GM21723 (cell line): Measurements from ENCODE around the gene PRICKLE2.

Source experiments
- ATAC-seq: cut with Tn5 transposase; IDR thresholded peaks from one replicate; pipeline ENCODE4 v1.9.1; 2021; ENCODE audit warnings: mild to moderate bottlenecking, moderate library complexity; ENCODE audit not compliant: unreplicated experiment

The PRICKLE2 gene

DNA sequence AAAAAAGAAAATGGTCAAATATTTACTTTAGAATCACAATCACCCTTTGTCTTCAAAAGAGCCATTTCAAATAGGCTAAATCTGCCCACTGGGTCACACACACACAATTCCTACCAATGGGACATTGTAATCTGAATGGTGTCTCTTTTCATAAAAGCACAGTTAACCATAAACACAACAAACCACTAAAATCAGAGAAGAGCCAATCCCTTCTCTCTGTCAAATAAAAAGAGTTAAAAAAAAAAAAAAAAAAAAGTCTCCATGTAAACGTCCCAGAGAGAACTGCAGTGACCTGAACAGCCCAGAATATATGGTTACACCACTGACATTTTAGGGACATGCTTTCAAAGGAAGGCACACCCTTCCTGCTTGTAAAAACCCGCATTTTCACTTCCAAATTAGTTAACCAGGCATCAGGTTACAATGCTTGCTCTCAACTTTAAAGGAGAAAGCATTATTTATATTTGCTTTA is 63.7 kb downstream of the PRICKLE2 start:
- no peak for ATAC-seq

DNA sequence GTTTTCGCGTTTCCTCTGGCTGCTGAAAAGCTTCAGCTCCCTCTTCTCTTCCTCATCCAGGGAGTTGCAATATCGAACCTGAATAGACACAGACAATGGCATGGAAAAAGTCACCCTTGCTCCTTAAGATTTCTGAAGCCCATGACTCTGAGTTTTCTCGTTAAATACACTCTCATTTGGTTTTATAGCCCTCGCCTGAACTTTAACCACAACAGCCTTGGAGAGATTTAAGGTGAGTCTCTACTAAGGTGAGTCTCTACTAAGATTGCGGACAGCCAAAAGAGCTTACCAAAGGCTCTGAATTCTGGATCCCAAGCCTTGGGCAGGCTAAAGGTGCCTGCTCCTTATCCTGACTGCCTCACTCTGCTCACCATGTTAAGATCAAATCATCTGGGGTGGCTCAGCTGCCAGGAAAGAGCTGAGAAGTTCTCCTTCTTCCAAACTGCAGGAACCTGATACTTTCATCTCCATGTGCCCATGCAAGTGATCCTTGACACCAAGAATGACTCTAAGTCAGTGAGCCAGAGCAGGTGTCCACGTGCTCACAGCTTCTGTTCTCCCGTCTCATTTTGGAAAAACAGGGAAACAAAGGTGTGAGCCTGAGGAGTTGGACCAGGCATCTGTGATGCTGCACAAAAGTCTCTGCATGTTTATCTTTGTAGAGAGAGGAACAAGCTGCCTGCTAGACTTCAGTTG is 65.1 kb downstream of the PRICKLE2 start:
- ATAC-seq, result no peak

DNA sequence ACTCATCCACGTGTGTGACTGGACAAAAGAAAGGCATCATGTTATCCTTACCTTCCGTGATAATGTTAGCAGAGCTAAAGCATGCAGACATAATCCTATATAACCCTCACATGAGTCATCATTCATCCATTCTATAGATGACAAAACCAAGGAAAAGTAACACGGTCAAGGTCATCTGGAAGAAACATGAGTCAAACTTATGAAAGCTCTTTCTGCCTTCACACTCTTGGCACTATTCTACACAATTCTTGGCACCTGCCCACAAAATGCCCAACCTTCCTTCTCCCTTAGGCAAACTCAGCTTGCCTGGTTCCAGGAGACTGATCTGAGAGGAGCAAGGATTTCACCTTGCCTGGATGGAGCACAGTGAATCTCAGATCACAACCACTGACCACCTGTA is 66.9 kb downstream of the PRICKLE2 start:
- no peak for ATAC-seq

DNA sequence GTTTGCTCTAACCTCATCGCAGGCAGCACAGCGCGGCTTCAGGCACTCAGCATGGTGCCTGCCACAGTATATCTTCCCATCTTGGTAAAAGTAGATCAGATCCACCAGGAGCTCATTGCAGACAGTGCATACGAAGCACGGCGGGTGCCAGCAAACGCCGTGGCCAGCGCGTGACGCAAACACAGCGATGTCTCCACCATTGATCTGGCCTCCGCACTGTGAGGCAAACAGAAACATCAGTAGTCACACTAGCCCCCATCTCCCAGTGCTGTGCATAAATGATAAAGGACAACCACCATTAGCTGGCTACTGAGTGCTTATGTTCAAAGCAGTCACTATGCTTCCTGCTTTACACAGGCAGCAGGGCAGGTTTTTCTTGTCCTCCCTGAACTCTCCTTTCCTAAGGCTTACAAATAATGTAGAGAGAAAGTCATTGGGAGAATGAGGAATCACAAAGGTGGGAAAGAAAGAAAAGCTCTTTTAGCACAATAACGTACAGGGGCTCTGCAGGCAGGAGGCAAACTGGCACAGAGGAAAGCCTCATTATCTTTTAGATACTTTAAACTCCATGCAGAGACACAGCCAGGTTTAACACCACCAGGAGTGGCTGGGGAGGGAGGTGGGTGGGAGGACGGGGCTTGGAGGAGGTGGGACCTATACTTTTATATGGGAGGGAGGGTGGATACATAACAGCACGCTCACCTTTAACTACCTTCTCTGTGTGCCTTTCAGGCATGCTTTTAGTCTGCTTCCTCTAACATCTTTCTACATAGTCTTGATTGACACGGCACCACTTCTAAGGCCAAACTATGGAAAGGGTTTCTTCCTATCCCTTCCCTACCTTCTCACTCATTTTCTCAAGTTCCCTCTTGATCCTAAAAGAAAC is 67.9 kb downstream of the PRICKLE2 start:
- no peak for ATAC-seq

DNA sequence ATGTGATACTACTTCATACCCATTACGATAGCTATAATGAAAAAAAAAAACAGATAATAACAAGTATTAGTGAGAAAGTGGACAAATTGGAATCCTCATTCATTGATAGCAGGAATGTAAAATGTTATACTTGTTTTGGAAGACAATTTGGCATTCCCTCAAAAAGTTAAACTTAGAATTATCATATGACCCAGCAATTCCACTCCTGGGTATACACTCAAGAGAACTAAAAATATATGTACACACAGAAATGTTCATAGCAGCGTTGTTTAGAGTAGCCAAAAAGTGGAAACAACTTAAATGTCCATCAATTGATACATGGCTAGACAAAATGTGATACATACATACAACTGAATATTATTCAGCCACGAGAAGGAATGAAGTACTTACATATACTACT is 69.9 kb downstream of the PRICKLE2 start:
- ATAC-seq, result no peak

DNA sequence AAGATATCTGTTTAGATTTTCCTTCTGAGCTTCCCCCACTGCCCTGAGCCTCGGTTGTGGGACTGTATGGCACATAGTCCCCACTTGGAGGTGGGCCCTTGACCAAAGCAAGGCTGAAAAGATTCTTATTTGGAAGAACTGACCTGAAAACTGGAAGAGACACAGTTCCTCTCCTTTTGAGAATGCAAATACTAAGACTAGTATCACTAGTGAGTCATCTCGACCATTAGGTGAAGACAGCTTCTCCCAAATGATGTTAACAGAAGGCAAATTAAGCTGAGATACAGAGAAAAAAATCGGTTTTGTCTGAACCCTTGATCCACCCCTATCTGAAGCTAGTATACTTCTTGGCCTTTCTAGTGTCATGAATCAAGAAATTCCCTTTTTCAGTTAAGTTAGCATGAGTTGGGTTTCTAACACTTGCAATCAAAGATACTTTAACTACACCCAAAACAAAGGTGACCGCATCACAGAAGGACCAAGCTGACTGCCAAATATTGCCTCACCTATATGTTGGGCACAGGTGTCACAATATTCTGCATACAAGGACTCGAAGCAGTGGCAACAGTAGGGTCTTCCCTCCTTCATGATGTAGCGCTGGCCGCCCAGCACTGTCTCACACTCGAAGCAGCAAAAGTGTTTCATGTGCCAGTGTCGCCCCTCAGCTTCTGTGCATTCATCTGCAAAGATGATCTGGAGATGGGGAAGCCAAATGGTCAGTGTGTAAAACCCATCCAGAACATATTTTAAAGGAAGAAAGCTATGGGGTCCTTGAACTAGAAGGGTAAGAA is 72.4 kb downstream of the PRICKLE2 start:
- no peak for ATAC-seq

DNA sequence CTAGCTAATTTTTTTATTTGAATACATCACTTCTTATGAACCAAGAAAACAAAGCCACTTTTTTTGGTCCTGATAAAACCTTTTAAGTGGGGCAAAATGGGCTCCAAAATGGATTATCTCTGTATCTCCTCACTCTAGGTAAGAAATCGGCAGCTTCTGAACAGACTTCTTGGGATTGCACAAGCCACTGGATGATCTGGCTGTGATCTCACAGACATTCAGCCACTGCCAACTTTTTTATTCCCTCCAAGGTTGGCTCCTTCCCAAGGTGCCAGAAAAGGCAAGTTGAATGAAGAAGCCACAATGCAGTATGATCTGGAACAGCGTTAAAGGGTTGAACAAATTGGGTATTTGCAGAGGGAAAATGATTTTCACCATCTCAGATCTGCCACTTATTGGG is 73.2 kb downstream of the PRICKLE2 start:
- ATAC-seq, result no peak

DNA sequence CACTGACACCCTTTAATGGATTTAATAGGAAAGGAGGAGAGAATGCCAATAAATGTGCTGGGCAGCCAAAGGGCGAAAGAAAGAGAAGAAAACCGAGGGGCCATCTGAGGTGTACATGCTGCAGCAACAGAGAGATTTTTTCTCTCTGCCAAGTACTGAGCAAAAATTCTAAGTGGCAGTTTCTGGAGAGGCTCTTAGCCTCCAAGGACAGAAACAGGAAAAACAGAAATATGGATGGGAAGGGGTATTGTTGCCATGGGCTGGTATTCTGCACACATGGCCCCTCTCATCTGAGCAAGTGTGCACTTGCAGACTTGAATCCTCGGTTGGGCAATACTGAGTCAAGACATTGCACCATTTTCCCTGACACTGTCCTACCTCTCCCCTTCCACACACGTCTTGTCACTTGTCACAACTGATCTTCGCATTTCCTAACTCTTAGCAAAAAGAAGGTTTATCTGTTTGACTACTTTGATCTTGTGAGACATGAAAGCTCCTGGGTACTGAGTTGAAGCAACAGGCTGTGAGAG is 73.9 kb downstream of the PRICKLE2 start:
- no peak for ATAC-seq

DNA sequence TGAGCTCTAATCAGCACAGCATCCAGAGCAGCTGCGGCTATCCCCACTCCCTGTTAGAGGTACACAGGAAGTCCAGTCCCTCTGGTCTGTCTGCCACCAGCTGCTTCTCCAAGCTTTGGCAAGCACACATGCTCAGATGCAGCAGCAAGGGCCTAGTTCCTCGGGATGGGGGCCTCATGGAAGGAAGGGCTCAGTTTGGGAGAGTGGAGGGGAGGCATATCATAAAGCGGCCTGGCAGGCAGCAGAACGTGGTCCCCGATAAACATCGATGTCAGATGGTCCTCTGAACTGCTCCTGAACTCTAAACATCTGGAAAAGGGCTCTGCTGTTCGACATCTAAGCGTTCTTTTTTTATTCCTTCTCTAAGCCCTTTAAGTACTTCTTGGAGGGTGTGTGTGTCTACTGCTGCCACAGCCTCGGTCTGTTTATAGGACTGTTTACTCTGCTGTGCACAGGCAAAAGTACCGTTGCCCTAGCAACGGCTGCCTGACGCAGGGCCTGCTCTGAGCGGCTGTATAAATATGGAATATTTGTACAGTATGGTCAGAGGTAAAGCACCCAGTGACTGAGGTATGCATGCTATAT is 74.6 kb downstream of the PRICKLE2 start:
- no peak for ATAC-seq

DNA sequence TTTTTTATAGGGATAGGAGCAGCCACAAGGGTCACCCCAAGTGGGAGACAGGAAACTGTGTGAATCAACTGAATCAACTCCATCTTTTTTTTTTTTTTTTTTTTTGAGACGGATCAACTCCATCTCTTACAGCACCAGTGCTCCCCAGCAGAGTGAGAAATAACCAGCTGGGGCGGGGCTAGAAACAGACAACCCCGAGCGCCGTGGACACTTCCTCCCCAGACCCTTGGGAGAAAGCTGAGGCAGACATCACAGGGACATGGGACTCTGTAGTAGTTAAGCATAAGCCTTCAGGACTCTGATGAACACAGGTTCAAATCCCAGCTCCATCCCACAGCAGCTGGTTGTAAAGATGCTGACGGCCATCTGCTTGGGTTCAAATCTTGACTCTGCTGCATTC is 75.4 kb downstream of the PRICKLE2 start:
- no peak for ATAC-seq

DNA sequence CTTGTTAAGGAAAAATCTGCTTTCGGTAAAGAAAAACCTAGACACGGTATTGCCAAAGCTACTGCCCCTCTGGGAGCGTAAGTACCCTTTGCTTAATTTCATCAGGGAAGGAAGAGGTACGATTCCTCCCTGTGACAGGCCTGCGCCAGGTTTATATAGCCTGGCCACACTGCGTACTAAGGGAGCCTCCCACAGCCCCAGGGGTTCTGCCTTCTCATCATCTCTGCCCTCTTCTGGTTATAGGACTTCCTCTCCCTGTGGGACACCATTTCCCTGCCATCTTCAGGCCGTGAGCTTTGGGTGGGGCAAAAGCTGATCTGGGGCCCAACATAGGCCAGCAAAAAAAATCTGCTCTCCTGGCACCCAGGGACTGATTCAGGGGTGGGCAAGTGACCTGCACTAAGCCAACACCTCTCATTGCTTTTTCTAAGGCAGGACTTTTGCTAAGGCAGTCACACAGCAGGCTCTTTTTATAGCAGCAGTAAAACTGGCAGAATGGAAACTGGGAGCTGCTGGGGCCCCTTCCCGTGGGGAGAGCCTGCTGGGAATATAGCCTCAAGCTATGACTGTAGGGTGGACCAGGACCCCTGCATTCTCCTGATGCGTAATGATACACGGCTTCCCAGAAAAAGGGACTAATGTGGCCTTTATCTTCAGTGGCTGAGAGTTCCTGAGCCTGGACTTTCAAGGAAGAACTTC is 76.2 kb downstream of the PRICKLE2 start:
- no peak for ATAC-seq

DNA sequence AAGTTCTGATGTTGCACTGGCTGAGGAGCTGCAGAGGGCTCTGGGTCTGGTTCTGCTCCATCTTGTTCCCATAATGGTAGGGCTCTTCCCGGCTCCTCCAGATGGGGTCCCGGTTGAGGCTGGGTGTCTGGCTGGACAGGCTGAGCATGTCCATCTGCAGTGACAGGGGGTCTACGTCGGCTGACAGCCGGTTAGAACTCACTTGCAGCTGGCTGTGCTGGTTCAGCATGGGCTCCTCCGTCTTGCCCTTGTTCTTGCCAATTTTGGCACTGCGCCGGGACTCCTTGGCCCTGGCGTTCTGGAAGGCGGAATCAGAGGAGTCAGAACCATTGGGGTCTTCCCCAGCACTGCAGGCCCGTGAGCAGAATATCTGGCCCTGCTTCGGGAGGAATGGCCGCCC is 78.1 kb downstream of the PRICKLE2 start:
- no peak for ATAC-seq

DNA sequence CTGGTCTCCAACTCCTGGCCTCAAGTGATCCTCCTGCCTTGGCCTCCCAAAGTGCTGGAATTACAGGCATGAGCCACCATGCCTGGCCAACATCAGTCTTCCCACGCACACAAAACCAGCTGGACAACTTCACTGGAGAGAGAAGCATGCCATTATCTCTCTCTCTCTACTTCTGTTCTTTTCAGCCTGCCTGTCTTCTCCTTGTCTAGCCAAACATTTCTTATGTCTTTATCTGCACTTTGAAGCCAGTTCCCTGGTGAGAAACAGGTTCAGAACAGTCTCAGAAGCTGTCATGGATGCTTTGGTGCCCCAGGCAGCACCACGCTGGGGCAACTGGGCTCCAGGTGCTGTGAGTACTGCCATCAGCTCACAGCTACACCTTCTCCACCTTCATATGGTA is 79.8 kb downstream of the PRICKLE2 start:
- ATAC-seq, result no peak

DNA sequence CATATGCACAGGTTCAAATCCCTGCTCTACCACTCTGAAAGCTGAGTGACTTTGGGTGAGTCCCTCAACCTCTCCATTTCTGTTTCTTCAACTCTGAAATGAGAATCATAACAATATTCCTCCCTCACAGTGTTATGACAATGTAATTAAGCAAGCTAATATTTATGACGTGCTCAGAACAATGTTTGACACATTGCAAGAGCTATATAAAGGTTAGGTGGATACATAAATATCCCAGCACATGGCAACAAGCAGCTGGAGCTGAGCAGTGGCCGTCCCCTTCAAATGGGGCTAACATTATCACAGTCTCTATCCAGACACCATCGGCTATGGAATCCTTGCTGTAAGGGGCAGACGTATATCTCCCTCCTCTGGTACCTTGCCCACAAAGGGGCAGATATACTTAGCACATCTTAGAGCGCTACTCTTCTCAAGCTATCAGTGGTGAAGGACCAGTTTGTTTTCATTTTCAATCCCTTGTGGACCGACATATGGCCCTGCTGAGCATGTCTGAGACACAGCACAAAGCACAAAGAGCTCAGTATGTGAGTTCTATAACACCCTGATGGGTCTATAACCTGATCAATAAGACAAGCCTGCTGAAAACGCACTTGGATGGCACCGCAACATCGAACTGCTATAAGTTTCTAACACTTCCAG is 80.9 kb downstream of the PRICKLE2 start:
- ATAC-seq, result no peak

DNA sequence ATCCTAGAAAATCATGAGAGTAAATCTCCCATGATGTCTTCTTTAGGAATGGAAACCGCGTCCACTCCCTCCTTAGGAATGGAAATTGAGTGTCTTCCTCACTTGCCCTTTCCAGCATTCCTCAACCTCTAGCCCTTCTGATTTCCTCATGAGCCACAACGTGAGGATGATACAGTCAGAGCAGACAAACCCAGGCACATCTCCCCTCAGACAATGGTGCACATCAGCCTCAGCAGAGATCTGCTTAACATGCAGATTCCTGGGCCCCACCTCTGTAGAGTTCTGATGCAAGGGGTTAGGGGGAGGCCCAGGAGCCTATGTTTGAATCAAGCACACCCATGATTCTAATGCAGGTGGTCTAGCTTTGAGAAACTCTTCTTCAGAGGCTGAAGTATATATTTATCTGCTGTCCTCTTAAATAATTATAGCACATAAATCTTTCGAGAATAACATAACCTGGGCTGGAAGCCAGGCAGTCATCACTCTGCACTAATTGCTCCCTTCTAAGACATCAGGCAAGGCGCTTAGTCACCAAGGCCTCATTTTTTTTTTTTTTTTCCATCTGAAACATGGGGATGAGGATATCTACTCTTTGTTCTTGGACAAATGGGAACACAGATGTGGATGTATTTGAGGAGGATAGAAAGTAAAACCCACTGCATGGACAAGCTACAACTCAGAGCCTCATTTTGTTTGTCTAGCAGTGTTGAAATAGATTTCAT is 81.7 kb downstream of the PRICKLE2 start:
- no peak for ATAC-seq

DNA sequence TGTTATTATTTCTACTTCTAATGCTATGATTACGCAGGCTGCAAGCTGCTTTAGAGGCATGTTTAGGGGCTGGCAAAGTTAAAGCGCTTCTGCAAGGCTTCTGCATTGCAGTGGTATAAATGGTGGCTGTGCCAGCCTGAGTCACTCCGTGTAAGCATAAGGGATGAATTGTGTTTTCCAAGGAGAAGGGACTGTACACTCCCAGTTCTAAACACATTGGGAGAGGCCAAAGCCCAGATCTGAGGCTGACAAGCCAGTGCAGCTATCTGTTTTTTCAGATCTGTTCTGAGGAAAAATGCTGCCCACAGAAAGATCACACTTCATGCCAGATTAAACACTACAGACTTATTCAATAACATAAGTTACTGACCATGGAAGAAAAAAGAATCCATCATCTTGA is 83.8 kb downstream of the PRICKLE2 start:
- no peak for ATAC-seq

DNA sequence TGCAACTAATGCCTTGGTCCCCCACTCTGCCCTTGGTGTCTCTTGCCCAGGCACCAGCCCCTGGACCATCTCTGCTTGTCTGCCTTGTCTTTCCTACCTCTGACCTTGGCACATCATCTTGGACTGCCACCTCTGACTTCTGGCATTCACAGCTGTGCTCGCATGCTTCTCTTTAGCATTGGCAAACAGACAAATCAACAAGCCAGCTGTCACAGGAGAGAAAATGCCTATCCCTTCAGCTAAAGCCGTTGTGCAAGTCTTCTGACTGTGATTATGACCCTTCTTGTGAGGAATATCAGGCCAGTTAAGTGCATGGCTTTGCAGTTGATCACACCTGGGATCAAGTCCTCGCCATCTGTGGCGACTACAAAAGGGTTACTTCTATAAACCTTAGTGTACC is 84.6 kb downstream of the PRICKLE2 start:
- no peak for ATAC-seq

DNA sequence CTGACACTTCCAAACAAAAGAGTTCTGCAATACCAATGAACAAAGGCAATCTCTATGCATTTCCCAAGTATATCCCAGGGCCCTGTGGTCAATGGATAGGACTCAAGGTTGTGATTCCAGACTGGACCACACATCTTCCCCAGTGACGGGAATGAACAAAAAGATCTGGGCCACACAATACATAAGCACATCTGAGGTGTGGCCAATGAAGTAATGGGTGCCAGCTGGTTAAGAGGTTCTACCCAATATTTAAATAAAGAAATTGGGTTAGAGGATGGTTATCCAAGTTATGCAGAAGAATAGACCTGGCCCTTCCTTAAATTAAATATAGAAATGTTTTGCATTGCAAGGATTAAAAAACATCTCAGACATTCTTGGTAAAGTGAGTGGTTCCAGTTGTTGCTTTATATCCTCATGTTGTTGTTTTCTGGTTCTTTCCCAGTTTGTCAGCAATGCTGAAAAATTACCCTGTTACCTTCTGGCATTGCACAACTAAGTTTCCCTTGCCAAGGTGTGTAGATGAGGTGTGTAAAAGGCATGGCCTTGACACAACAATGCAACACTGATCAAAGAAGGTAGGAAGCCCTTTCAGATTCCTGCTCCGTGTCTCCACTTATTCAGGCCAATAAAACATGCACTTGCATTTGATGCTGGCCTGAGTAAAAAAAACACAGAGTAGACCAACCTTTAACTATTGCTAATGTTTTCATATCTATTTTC is 86.5 kb downstream of the PRICKLE2 start:
- no peak for ATAC-seq
